Measurements from ENCODE around the gene RNF112. TPM values are rescaled to one million over a fixed set of nuclear protein-coding genes. Genes with fewer than 3 reads are reported as not detected.

The RNF112 gene
- polyA plus RNA-seq, 10 donors = 1.8 to 5.1 (median 3.7) TPM

GRCh38 chr17:19386974-19387920, 23.8 kb upstream of the RNF112 start, which contains the start of gene MFAP4:
TSS of gene MFAP4 (minus strand) at chr17:19387190. CDS start at chr17:19387155, 35 bp downstream.
- DNase-seq = peak; percentile 92 to 97 (median 96)

- DNase-seq = peak in 2 of 3 donors; percentile 87 to 89
Measured at GRCh38 chr17:19387921-19388521, 23.0 kb upstream of the RNF112 start.

GRCh38 chr17:19388791-19389785, 21.9 kb upstream of the RNF112 start:
- peak in 1 of 3 donors; percentile 47 for DNase-seq

- no peak for DNase-seq
Measured at GRCh38 chr17:19390951-19391350, 20.1 kb upstream of the RNF112 start.

GRCh38 chr17:19391432-19391831, 19.6 kb upstream of the RNF112 start:
- DNase-seq = no peak

GRCh38 chr17:19392303-19392702, 18.7 kb upstream of the RNF112 start:
- no peak for DNase-seq

GRCh38 chr17:19397556-19398041, 13.4 kb upstream of the RNF112 start:
- no peak for DNase-seq

- DNase-seq = peak in 1 of 3 donors; percentile 56
Measured at GRCh38 chr17:19398301-19399181, 12.5 kb upstream of the RNF112 start.

- DNase-seq = peak in 1 of 3 donors; percentile 78
Measured at GRCh38 chr17:19399750-19400450, 11.1 kb upstream of the RNF112 start.

- DNase-seq = no peak
Measured at GRCh38 chr17:19401321-19402010, 9.6 kb upstream of the RNF112 start.

- DNase-seq = no peak
Measured at GRCh38 chr17:19402171-19402570, 8.9 kb upstream of the RNF112 start.

- no peak for DNase-seq
Measured at GRCh38 chr17:19403021-19403420, 8.0 kb upstream of the RNF112 start.

GRCh38 chr17:19404264-19404663, 6.8 kb upstream of the RNF112 start:
- no peak for DNase-seq

GRCh38 chr17:19405114-19405513, 5.9 kb upstream of the RNF112 start:
- DNase-seq = no peak

GRCh38 chr17:19407601-19408345, 3.3 kb upstream of the RNF112 start:
- no peak for DNase-seq

GRCh38 chr17:19408346-19408710, 2.7 kb upstream of the RNF112 start:
- DNase-seq = no peak

- no peak for DNase-seq
Measured at GRCh38 chr17:19409066-19409465, 2.0 kb upstream of the RNF112 start.

GRCh38 chr17:19409509-19409908, 1.5 kb upstream of the RNF112 start:
- no peak for DNase-seq
